Renal cortical epithelial cell (primary cell): ENCODE results near the gene GNAI1. TPM values are rescaled to one million over a fixed set of nuclear protein-coding genes. Genes with fewer than 3 reads are reported as not detected.

Experiments used
- DNase-seq: peaks from one replicate; pipeline ENCODE4 v3.0.0-alpha.2; 2011; ENCODE audit warnings: low read depth
- total RNA-seq: library from RNA; depleted of rRNA; stranded (reverse); fragments of >200 nt; gene quantifications from 2 replicates; pipeline ENCODE4 v1.2.3, GENCODE V29; 2014

GNAI1 gene
- total RNA-seq, 1 donor from 2014 or later, result 101 TPM

DNA sequence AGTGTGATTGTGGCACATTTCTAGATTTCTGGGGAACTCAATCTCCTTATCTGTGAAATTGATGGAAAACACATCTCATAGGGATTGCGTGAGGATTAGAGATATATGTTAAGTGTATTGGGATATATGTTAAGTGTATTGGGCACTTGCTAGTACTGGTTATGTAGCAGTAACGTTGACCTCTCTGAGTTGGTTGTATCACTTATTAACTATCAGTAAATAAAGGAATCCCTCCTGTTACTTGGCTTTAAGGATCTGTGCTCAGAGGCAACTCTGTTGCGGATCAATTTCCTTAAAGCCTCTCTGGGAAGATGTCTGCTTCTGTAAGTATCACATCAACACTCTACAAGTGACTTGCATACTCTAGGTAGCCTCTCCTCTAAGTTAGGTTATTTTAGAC, 25.2 kb downstream of the GNAI1 start:
- no peak for DNase-seq

DNA sequence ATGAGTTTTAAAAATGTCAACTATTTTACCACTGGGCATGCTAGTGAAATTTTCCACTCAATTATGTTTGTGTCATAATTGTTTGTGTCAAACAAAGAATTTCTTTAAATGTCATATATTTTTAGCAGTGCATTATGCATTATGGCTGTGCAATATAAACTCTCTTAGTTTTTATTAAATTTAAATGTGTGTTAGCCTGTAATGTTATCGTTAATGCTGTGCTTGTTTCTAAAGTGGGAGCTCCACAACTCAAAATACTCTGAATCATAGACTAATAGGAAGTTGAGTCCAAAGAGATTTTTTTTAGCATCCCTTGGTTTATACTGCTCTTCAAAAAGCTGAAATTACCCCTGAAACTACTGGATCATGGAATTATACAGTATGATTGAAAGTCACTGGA, 26.8 kb downstream of the GNAI1 start:
- no peak for DNase-seq

DNA sequence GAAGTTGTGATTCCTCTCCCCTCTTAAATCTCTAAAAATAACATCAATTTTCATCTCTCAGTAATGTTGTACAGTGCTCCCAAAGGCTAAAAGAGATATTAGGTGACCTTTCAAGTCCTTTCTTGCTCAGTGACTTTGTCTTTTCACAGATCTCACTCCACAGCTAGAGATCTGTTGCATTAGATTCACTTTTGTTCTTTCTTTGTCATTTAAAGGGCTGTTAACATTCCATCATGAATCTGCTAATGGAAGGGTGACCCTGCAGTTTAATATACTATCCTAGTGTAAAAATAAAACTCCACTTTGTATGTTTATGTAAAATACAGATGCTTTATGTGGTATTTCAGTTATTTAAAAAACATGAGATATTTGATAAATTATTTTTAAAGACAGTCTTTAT, 30.5 kb downstream of the GNAI1 start:
- DNase-seq, result no peak

DNA sequence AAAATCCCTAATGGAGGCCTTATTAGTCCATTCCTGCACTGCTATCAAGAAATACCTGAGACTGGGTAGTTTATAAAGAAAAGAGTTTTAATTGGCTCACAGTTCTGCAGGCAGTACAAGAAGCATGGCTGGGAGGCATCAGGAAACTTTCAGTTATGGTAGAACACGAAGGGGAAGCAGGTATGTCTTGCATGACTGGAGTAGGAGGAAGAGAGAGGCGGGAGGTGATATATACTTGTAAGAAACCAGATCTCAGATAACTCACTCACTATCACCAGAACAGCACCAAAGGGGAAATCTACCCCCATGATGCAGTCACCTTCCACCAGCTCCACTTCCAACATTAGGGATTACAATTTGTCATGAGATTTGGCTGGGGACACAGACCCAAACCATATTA, 35.8 kb downstream of the GNAI1 start:
- no peak for DNase-seq

DNA sequence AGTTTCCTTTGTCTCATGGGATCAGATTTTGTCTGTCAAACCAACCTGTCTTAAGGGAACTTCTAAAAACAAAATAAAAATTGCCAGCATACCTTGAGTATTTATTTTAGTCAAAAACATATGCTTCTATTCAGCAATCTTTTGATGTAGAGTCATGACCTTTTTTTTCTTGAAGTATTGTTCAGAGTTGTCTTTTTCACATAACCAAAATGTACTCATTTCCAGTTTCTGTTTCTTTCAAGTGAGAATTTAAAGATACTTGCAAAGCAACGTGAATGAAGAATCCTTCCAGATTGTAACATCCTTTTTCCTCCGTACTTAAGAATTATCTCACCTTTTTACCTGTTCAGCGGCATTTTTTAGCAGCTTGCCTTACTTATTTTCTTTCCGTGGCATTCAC, 37.8 kb downstream of the GNAI1 start:
- no peak for DNase-seq

DNA sequence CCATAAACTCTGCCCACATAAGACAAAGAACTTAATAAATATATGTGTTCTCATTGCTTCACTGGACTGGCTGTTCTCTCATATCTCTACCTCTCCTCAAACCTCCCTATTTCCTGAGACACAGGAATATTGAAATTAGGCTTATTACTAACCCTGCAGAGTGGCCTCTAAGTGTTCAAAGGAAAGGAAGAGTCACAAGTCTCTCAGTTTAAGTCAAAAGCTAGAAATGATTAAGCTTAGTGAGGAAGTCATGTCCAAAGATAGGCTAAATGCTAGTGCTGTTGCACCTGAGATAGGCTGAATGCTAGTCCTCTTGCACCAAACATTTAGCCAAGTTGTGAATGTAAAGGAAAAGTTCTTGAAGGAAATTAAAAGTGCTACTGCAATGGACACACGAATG, 41.1 kb downstream of the GNAI1 start:
- DNase-seq, result peak; percentile 18

DNA sequence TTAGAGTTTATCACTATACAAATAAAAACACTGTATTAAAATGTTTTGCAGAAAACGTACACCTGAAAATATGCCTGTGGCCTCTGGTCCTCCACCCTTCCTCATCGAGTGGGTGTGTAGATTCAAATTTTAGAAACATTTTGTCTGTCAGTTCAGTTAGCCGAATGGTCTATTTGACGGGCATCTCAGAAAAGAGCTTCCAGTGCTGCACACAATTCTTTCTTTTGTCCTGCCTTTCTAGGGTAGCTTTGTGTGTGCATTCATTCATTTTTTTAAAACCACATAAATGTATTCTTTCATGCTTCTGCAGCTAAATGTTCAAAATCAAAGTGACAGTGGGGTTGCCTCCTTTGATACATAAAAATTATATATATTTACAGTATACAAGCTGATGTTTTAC, 46.8 kb downstream of the GNAI1 start:
- no peak for DNase-seq

DNA sequence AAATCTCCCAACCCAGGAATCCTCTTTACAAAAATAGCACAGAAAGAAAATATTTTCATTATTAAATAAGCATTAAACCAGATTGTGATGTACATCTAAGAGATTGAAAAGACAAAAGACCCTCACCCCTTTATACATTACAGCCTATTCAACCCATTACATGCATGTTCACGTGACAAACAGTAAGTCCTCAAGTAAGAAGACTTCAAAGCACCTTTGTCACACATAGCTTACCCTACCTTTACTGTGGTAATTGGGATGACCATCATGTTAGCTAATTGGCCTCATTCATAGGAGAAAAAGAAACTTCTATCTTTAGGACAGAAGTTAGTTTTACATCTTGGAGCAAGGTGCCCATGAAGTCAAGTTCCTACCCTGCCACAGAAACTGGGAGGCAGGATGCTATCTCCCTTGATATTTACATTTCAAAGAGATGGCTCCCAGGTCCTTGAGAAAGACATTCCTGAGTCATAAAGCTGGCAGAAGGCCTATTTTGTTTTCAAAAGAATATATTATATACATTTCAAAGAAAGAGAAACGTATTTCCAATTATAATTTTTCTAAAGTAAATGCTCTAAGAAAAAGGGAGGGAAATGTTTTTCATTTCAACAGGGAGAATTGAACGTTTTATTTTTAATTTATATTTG, 48.1 kb downstream of the GNAI1 start:
- no peak for DNase-seq

DNA sequence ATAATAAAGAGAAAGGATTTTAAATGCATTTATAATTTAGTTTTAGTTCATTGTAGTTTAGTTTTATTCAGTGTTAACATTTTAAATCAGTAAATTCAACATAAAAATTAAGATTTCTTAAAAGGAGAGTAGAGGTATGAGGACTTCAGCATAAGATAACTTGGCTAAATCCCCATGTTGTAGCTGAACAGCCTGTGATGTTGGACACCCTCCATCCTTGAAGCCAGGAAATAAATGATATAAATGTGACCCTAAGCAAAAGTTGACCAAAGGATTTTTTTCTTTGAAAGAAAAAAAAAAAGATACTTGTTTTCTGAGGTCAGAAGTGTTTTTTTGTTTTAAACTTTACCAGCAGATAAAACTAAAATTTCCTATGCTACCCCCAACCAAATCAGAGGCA, 48.7 kb downstream of the GNAI1 start:
- DNase-seq, result no peak

DNA sequence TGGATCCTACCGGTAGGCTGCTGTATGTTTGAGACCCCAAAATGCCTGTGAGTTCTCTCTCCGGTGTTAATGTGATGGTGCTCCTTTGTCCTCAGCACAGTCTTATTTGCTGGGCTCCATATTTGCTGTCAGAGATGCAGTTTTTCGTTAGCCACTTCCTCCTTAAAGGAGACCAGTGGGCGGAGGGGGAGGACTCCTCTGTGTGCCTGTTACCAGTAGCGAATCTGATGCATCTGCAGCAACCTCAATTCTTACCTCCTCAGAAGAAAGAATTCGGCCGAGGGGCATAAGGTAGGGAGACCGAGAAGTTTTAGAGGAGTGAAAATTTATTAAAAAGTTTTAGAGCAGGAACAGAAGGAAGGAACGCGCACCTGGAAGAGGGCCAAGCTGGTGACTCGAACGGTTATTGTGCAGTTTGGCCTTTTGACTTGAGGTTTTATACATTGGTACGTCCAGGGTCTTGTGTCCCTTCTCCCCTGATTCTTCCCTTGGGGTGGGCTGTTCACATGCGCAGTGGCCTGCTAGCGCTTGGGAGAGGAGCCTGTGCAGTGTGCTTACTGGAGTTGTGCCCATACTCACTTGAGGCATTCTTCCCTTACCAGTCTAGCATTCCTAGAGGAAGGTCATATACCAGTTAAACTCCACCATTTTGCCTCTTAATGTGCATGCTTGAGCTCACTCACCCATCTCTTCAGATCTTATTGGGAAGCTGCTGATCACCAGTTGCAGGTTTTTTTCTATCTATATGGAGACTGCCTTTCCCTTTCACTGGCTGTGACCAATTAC, 49.5 kb downstream of the GNAI1 start:
- DNase-seq, result no peak

DNA sequence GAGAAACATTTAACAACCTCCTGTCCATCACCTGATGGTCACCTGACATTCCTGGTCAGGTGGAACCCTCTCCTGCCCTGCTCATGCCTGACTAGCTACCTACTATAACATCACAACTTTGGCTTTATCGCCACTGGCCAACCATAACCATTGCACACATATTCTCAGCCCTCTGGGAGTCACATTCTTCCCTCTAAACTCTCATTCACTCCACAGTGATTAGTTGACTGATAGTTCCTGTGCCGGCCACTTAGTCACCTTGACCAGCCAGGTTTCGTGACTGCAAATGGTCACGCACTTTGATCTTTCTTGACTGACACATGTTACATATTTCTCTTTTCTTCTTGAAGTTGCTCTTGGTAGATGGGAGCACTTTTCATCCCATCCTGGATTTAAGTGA, 50.1 kb downstream of the GNAI1 start:
- DNase-seq, result peak; percentile 65

DNA sequence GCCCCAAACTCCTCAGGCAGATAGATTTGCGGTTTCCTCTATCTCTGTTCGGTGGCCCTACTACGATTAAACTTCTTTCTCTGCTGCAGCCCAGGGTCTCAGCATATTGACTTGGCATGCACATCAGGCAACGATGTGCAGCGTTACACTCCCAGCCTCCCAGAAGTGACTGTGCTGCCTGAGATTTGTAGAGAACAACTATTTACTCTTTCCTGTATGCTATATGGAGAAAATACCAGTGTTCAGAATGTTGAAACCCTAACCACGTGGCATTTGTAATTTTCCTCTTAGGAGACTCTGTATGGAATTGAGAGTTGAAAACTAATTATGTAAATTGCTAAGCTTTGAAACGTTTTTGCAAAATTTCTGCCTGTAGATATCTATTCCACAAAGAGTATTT, 50.9 kb downstream of the GNAI1 start:
- DNase-seq, result no peak

DNA sequence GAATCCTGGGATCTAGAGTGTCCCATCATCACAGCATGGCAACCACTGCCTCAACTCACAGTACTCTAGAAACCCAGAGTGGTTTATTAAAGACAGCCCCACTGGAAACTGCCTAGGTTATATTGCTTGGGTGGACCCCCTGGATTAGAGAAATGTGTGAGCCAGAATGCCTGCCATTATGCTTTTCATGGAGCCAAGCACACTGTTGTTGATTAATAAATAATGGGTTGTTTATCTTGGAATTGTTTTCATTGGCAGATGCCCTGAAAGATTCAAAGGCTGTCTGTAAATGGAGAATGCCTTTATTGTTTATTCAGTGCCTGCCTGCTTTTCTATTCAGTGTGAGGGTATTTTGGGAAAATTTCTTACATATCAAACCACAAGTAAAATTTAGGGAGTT, 52.1 kb downstream of the GNAI1 start:
- peak; percentile 51 for DNase-seq

DNA sequence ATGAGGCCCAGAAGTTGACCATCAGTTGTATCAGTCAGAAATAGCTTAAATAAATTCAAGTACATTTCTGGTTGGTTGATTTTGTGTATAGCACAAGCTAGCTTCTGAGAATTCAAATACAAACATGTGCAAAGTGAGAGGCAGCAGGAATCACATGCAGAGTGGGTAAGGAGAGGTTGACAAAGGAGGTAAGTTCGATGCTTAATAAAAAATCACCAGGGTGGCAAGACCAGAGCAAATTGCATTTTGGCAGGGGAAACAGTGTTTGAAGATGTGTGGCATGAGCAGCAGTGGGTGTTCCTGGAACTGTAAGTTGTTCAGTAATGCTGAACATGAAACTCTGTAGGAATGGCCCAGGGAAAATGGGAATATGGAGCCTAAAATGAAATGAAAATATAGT, 52.6 kb downstream of the GNAI1 start:
- DNase-seq, result no peak

DNA sequence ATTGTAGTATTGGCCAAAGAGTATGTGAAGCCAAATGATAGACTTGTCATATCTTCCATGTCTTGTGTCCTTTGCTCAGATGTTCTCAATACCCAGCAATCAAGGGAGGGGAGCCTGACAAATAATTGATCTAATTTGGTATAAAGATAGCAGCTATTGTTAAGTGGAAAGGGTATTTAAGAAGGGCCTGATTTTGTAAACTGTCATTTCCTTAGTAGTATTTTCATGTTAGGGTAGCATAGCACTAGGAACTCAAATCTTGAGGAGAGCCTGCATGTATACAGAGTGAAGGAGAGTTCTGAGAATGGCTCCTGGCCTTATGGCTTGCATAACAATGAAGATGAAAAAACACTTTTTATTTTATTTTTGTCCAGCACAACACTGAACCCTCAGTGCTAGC, 53.1 kb downstream of the GNAI1 start:
- no peak for DNase-seq

DNA sequence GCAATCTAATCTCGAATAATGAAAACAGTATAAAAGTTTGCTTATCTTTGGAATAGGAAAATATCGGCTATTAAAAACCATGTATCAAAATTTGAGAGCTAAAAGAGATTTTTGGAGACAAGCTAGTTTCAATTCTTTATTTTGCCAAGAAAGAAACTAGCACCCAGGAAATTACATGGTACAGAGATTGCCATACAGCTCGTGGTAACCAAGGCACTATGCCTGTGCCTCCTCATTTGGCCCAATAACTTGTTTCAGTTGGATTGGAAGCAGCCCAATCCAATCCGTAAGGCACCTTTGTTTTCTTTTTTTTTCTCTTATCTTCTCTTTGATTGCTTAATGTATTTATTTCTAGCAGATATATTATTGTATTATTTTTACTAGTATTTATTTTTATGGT, 55.0 kb downstream of the GNAI1 start:
- DNase-seq, result no peak

DNA sequence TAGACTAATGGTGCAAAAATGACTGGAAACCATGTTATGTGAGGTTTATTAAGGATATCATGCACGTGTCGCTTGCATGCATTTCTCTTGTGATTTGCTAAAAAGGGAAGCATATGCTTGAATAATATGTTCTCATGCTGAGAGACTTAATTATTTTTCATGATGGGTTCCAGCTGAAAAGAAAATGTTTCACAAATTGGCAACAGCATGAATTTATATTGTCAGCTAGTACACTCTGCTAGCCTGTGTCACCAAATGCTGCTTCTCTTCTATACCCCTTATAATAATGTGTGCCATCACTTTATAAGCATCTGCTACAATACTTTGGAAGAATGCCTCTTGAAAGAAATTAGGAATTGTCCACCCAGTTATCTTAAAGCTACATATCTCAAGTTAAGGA, 63.0 kb downstream of the GNAI1 start:
- no peak for DNase-seq

DNA sequence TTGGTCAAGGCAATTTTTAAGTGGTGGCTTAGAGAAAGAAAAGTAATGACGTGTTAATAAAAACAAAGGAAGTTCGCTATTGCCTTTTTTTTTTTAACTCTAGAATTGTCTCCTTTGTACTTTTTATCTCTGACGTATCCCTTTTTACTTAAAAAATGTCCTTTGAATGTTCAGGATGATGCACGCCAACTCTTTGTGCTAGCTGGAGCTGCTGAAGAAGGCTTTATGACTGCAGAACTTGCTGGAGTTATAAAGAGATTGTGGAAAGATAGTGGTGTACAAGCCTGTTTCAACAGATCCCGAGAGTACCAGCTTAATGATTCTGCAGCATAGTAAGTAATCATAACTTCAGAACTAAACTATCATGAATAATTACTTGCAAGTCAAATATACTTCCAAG, 64.4 kb downstream of the GNAI1 start:
- DNase-seq, result no peak

DNA sequence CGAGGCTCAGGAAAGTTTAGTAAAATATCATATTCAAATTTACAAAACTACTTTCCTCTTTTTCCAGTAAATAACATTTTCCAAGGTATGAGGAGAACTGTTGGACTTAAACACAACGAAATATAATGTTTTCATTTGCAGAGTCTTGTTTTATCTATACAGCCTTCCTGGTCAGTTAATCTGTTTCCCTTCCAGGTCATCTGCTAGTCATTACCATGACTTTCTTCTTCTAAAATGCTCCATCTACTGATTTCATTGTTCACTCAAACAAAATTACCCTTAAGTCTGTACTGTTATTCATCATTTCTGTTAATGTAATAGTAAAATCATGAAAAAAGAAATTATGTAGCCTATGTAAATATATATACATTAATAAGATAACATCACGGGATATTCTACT, 69.8 kb downstream of the GNAI1 start:
- DNase-seq, result no peak

DNA sequence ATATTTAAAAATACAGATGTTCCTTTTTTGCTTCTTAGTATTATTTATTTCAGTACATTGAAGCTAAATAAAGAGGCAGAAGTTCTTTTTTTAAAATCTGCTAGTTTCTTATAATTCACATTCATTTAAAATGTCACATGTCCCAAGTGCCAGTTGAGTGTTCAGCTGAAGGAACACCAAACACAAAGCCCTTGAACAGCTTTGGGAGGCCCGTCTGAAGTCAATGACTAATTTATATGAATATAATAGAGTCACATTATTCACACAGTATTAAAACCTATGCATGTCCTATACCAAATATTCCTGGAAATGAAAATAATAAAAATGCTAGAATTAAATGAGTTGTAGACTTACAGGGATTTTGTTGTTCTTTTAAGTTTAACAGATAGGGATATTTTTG, 70.3 kb downstream of the GNAI1 start:
- no peak for DNase-seq

DNA sequence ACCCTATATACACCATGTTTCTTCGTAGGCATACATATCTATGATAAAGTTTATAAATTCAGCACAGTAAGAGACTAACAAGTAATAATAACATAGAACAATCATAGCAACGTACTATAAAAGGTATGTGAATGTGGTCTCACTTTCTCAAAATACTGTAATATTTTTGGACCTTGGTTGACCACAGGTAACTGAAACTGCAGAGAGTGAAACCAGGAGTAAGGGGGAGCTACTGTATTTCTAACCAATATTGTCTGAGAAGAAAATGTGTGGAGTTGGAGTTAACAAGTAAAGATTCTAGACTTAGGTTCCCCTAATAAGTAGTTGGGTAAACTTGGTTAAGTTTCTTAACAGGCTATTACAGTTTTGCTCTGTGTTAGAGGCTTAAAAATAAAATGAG, 72.1 kb downstream of the GNAI1 start:
- DNase-seq, result no peak

DNA sequence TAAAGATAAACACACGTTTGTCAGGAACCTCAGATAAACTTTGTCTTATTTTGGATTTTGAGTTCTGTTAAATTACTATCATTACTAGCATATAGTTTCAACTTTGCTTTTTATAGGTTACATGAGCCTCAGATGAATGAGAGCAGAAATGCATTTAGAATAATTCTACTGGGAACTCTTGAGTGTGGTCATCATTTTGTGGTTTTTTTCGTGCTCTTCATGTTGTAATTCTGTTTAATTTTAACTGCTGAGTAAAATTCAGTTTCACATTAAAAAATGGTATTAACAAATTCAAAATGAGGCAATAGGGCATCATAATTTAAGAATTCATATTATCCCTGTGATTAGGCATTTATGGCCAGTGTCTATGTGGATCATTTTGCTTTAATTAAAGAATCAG, 72.9 kb downstream of the GNAI1 start:
- no peak for DNase-seq

DNA sequence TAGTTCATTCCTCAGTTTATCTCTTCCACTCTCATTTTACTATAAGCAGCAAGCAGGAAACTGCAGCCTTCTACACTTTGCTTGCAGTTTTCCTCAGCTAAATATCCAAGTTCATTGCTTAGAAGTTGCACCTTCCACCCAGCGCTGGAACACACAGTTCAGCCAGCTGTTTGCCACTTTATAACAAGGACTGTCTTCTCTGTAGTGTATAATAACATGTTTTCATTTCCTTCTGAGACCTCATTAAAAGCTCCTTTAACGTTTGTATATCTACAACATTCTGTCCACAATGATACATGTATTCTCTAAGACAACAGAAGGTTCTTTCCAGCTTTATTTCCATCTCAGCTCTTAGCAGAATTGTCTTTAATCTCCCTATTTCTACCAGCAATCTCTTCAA, 74.1 kb downstream of the GNAI1 start:
- no peak for DNase-seq

DNA sequence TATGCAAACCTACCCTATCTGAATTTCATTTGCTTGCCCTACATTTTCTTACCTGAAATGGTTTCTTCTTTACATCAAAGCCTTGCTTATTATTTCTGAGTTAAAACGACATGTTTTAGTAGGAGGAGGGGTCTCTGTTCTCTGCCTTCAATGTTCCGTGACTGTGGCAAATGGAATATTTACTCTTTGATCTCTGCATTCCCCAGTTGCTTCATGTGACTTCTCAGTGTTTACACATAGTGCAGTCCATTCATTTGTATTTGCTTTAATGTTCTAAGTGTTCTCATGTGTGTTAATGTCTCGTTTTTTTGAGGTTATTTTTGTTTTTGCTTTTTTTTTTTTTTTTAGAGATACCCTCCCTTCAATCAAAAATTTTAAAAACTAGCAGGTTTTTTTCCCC, 75.8 kb downstream of the GNAI1 start:
- peak; percentile 69 for DNase-seq
